BJ (cell line): ENCODE measurements around the gene SCNM1. TPM values are rescaled to one million over a fixed set of nuclear protein-coding genes. Genes with fewer than 3 reads are reported as not detected.

Experiments used
- CTCF ChIA-PET: fragments of 350-600 bp; formaldehyde crosslinking; extraction: SDS; loops from one replicate; lab custom pipeline; 2021; ENCODE audit warnings: antibody characterized with exemption, inconsistent platforms; lab: Yijun Ruan, JAX
- POLR2A ChIA-PET: fragments of 300-600 bp; sonication (Branson Sonifier 250); formaldehyde crosslinking; extraction: SDS; loops from one replicate; lab custom pipeline; 2021; ENCODE audit warnings: antibody characterized with exemption; lab: Charles Lee
- DNase-seq: peaks from one replicate; pipeline ENCODE4 v3.0.0-alpha.2; 2011; ENCODE audit warnings: low read depth
- H3K27me3 ChIP-seq: 2 replicates; pipeline ENCODE4 v1.6.0; 2011; ENCODE audit warnings: low read length; ENCODE audit not compliant: control insufficient read depth, insufficient read depth
- H3K36me3 ChIP-seq: 2 replicates; pipeline ENCODE4 v1.5.1; 2011; ENCODE audit warnings: low read length; ENCODE audit not compliant: control insufficient read depth, insufficient read depth
- H3K4me3 ChIP-seq: 2 replicates; pipeline ENCODE4 v1.5.1; 2011; ENCODE audit warnings: low read depth, mild to moderate bottlenecking, control low read depth, low read length
- polyA plus RNA-seq: library from polyadenylated mRNA; depleted of rRNA; stranded (reverse); fragments of >200 nt; gene quantifications from 2 replicates; pipeline ENCODE4 v1.2.3, GENCODE V29; 2011
- TF ChIP-seq, protein P1 (sequence below): IDR thresholded peaks from 2 replicates; pipeline ENCODE4 v1.5.1; 2011; ENCODE audit warnings: low read depth, mild to moderate bottlenecking, control low read depth, inconsistent platforms, low read length, moderate library complexity; ENCODE audit not compliant: insufficient read depth

SCNM1 gene
- polyA plus RNA-seq, 1 experiment, result 29.7 TPM

DNA sequence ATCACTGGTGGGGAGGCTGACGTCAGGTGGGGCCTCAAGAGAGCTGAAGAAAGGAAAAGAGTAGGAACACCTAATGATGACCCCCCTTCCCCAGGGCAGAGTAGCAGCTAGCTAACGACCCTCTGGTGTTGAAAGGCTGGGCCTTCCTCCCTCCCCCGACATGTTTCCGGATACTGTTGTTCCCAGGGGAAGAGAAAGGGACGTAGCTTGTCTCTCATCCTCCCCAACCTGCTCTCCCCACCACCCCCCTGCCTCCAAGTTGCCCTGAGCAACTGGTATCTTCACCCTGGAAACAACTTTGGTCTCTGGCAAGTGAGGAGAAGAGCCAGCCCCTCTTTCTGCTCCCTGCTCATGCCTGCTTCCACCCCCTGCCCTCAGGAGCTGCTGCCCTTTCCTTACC lies 22.0 kb upstream of the SCNM1 start:
- no peak for DNase-seq
- ChIA-PET CTCF (interaction anchor here (1.8 kb wide), 1 partner anchor 12 kb away, joined by 4 read pairs; no protein-coding TSS in a partner anchor), POLR2A (no interaction called here)
- H3K27me3 ChIP-seq, result no peaks in the 10 kb centered on the region
- TF ChIP-seq, protein P1, sequence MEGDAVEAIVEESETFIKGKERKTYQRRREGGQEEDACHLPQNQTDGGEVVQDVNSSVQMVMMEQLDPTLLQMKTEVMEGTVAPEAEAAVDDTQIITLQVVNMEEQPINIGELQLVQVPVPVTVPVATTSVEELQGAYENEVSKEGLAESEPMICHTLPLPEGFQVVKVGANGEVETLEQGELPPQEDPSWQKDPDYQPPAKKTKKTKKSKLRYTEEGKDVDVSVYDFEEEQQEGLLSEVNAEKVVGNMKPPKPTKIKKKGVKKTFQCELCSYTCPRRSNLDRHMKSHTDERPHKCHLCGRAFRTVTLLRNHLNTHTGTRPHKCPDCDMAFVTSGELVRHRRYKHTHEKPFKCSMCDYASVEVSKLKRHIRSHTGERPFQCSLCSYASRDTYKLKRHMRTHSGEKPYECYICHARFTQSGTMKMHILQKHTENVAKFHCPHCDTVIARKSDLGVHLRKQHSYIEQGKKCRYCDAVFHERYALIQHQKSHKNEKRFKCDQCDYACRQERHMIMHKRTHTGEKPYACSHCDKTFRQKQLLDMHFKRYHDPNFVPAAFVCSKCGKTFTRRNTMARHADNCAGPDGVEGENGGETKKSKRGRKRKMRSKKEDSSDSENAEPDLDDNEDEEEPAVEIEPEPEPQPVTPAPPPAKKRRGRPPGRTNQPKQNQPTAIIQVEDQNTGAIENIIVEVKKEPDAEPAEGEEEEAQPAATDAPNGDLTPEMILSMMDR, result no peak
- no peaks in the 10 kb centered on the region for H3K36me3 ChIP-seq
- no peak overlapping the region for H3K4me3 ChIP-seq

DNA sequence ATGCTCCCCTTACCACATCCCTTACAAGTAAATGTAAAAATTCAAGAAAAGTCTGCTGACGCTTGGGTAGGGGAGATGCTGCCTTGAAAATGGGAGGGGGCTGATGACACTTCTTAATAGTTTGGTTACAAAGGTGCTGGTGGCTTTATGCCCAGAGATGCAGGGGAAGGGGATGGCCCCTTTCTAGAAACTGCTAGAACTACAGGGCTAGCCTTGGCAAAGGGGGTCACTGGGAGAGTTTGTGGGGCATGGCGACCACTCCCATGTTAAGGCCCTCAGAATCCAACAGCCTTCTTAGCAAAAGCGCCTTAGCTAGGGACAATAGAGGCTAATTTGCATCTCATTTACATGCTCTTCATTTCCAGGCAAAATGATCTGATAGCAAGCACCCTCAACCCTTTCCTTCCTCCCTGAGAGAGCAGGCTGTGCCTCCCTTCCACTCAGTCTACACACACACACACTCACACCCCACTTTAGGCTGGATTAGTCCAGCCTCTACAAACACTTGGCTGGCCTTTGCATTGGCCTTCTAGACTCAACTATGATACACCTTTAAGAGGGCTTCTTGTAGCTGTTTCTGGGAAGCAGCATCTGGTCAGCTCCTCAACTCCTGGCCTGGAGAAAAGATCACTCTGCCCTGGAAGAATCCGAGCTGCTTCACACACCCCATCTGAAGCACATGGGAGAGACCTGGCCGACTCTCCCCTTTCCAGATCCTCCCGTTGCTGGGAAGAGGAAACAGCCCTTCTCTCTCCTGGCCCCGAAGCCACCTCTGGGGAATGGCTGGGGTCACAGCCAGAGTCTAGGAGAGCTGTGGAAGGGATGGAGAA lies 21.3 kb upstream of the SCNM1 start:
- no peak for DNase-seq
- ChIA-PET POLR2A (no interaction called here), CTCF (interaction anchor here (1.2 to 1.7 kb wide), 3 partner anchors 11 to 74 kb away, joined by 3 to 5 read pairs (median 4); partner anchors contain the start of gene GABPB2)
- TF ChIP-seq, protein P1, result no peak
- no peak overlapping the region for H3K4me3 ChIP-seq
- H3K27me3 ChIP-seq, result no peaks in the 10 kb centered on the region
- H3K36me3 ChIP-seq, result no peaks in the 10 kb centered on the region

DNA sequence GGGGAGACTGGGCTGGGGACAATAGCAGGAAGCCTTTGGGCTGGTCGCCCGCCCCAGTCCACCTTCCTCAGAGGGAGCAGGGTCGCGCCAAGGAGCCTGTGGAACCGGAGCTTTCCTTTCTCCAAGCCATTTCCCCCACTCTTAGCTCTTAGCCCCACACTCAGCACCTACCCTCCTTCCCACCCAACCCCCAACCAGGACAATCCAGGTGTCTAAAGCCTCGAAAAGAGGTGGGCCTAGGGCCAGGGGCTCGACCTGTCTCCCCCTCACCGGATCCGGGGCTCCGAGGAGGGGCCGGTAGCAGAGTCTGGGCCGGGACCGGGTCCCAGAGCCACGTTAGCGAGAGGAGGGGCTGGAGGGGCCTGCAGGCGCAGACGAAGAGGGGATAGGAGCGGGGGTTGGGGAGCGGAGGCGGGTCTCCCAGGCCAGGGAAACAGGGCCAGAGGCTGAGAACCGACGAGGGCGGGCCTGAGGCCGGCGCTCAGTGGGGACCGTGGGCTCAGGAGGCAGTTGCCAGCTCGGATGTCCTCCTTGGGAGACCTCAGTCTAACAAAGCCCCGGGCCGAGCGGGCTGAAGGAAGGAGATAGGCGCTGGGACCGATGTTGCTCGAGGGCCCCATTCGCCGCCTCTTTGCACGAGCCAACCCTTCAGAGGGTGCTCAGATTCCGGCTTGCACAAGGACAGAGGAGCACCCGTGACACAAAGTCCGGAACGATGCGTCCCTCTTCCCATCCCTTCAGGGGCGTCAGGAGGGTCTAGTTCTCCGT lies 20.5 kb upstream of the SCNM1 start:
- TF ChIP-seq, protein P1, result no peak
- no peaks in the 10 kb centered on the region for H3K27me3 ChIP-seq
- POLR2A ChIA-PET, result no interaction called here
- H3K4me3 ChIP-seq, result peak overlapping the region; percentile 82
- no peaks in the 10 kb centered on the region for H3K36me3 ChIP-seq
- CTCF ChIA-PET, result interaction anchor here (0.9 to 1.7 kb wide), 4 partner anchors 10 to 107 kb away, joined by 3 to 5 read pairs (median 4); partner anchors contain the start of gene GABPB2
- no peak for DNase-seq

DNA sequence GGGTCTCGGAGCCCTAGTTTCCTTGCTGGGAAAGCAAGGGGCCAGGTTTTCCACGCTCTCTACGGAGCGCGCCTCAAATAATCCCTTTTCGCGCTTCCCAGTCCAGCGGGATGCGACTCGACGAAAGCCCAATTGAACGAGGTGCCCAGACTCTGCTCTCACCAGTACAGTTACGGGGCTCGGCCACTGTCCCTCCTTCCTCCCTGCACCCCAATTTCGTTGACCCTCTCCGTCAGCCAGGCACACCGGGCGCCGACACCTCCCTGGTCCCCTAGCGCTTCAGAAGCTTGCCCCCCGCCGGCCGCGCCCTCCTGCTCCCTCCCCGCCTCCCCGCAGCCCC lies 19.9 kb upstream of the SCNM1 start:
- Histone ChIP-seq H3K27me3 (no peaks in the 10 kb centered on the region), H3K4me3 (peak overlapping the region; percentile 82), H3K36me3 (no peaks in the 10 kb centered on the region)
- CTCF ChIA-PET, result interaction anchor here (0.9 to 1.7 kb wide), 3 partner anchors 9 to 107 kb away, joined by 4 to 5 read pairs (median 4); partner anchors contain the start of gene GABPB2
- no peak for DNase-seq
- TF ChIP-seq, protein P1, result no peak
- POLR2A ChIA-PET, result no interaction called here
